Stimulated activated CD8-positive, alpha-beta memory T cell treated with anti-CD3 and anti-CD28 coated beads, Interleukin-15, amount 100 ng/mL, for 24 hours (primary cell): ENCODE data around the gene TMEM269.
A peak's percentile ranks its signal among the peaks of the same experiment; 100 is the strongest.

Experiments
- DNase-seq: peaks from one replicate; pipeline ENCODE4 v3.0.0-alpha.2; 2020; ENCODE audit warnings: low read depth

TMEM269 gene

GRCh38 chr1:42822800-42823392, 38.1 kb downstream of the TMEM269 start:
- DNase-seq: no peak

DNA sequence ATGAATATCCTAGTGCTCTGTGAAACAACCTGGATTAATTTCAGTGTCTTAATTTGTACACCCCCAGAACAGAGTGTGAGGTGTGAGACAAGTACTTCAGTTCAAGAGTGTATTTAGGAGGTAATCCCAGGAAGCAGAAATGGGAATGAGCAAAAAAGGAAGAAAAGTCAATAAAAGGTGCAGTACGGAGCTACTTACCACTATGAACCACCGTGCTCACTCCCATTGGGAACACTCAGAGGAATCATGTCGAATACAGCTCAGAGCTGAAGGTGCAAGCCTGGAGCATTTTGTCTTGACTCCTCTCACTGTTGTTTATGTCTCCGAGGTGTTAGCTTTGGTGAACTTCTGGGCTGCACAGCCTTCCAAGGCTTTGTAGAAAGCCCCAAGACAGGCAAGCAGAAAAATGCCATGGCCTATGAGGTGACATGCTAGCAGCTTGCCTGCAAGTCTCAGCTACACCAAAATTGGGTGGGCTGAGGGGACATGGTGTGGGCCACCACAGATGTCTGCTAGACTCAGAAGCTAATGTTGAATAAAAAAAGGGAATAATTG, 39.8 kb downstream of the TMEM269 start:
- no peak for DNase-seq

DNA sequence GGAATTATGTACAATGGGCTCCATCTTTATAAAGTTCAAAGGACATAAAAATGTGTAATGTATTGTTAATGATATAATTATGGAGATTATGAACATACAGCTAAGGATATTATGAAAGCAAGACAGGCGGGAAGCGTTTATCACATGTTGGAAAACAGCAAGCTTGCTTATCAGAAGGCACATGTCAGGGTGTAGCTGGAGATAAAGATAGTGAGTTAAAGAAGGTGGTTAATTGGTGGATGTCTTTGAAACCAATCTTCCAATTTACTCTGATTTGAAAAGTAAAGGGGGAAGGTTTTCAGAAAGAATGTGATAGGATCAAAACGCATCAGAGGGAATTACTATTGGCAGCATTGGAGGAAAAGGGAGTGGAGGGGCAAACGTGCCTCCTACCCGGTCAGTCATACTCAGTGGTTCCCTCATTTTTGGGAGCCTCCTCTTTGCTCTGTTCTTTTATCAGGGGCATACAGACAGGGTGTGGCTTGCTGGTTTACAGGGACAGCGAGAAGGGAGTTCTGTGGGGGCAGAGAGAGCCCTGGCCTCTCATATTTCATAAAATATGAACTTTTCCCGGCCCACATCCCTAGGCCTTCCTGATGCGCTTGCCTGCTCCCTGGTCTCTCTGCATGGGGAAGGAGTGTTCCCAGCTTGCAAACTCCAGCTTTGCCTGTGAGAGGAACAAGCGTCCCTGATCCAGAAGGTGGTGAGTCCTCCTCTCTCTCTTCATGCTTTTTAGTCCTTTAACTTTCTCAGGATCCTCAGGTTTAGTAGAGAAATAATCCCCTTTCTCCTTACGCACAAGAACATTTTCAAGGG, 40.5 kb downstream of the TMEM269 start:
- no peak for DNase-seq

DNA sequence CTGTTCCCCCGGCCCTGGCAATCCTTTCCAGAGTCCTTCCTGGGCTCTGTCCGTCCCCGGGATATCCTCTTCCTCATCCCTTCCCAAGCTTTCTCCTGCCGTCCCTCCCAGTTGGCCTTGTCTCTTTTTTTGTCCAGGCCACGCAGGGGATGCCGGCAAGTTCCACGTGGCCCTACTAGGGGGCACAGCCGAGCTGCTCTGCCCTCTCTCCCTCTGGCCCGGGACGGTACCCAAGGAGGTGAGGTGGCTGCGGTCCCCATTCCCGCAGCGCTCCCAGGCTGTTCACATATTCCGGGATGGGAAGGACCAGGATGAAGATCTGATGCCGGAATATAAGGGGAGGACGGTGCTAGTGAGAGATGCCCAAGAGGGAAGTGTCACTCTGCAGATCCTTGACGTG, 45.8 kb downstream of the TMEM269 start:
- DNase-seq: no peak

DNA sequence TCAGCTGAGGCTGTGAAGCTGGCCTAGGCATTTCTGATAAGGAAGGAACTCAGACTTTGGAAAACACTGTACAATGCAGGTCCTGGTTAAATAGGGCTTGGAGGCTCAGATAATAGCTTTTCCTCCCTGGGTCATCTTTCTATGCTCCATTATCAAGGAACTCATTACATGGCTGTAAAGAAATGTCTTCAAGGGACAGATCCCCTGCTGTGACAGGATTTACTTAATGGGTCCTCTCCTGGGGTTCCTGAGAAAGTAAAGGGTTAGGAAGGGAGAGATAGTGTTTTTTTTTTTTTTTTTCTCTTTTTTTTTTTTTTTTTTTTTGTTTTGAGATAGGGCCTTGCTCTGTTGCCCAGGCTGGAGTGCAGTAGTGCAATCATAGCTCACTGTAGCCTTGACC, 46.5 kb downstream of the TMEM269 start:
- DNase-seq: no peak

DNA sequence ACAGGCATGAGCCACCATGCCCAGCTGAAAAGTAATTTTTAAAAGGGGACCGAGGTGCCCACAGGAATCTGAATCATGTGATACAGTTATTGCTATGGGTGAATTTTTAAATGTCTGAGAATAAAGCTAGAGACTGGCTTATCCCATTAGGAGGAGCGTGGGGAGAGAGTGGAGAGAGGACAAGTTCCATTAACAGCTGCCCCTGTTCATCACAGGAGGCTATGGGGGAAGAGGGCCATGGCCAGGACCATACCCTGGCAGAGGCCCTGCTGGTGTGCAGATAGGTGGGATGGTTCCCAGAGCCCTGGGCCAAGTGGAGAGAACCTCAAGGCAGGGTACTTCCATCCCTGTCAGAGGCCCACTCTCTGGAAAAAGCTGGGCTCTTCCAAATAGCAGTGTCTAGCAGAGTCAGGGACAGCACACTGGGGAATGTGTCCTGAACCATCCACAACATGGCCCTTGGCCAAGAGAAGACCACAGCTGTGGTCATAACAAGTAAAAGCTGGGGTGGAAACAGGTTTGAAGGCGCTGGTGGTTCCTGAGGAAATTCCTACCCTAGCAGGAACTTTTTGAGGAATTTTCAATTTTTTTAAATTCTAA, 48.0 kb downstream of the TMEM269 start:
- DNase-seq: no peak

- DNase-seq: no peak
Observed at GRCh38 chr1:42833981-42834380, 49.2 kb downstream of the TMEM269 start.

DNA sequence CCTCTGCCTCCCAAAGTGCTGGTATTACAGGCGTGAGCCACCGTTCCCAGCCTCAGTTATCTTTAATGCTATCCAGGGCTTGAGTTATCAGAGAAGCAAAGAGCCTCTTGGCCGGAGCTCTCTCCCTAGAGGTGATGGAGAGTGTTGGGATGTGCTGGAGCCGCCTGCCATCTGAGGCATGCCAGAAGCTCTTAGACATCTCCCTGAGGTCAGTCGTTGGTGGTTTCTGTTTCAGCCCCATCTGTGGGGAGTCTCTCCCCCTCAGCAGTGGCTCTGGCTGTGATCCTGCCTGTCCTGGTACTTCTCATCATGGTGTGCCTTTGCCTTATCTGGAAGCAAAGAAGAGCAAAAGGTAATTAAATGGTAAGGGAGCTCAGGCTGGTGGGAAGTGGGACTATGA, 50.0 kb downstream of the TMEM269 start:
- no peak for DNase-seq

GRCh38 chr1:42835422-42835821, 50.6 kb downstream of the TMEM269 start:
- no peak for DNase-seq

DNA sequence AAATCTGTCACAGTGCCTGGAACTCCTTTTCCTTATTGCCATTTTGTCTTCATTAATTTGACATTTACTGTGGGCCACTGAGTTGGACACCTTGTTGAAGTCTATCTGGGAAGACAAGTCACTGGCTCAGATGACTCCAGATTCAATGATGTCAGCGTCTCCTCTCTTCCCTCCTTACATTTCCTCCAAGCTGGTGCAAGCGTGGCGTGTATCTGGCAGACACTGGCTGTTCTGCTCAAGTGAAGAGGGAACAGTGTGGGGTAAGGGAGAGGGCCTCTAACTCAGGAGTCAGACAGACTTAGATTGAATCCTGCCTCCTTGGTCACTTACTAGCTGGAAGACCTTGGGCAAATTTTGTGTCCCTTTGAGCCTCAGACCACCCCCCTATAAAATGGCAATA, 52.9 kb downstream of the TMEM269 start:
- no peak for DNase-seq

- DNase-seq: no peak
Observed at GRCh38 chr1:42838482-42839190, 53.8 kb downstream of the TMEM269 start.

- no peak for DNase-seq
Observed at GRCh38 chr1:42841010-42841409, 56.2 kb downstream of the TMEM269 start.

- no peak for DNase-seq
Observed at GRCh38 chr1:42841440-42842147, 56.8 kb downstream of the TMEM269 start.

DNA sequence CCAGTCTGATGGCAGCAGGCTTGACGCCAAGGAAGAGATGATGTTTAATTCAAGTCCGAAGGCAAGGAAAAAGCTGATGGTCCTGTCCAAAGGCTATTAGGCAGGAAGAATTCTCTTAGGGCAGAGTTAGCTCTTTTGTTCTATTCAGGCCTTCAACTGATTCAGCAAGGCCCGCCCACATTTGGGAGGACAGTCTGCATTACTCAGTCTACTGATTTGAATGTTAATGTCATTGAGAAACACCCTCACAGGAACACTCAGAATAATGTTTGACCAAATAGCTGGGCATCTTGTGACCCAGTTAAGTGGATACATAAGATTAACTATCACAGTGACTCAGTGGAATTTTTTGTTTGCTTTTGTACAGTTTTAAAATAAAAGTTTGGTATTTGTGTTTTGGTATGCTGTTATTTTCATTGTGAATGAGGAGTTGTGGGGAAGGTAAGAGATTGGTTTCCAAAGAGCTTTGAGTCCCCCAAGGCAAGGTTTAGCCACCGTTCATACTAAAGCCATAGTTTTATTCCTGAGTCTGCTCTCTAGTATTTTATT, 59.9 kb downstream of the TMEM269 start:
- no peak for DNase-seq

DNA sequence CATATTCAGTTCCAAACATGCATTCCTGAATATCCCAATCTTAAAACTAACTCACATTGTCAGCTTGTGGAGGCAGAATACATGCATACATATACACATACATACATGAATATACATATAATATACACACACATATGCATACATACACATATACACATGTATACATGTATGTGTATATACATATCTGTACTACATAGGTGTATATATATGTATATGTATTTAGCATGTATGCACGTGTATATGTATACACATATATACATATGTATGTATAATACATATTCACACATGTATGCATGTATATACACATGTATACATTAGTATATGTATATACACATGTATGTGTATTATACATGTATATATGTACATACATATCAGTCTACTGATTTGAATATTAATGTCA, 60.4 kb downstream of the TMEM269 start:
- no peak for DNase-seq

- DNase-seq: no peak
Observed at GRCh38 chr1:42845866-42846256, 61.1 kb downstream of the TMEM269 start.

- peak; percentile 55 for DNase-seq
Observed at GRCh38 chr1:42846257-42847110, 61.7 kb downstream of the TMEM269 start, which contains the start of gene ZNF691. TSS of gene ZNF691 (plus strand) at chr1:42846613. CDS start at chr1:42849659, 3,046 bp downstream.

GRCh38 chr1:42847111-42847595, 62.4 kb downstream of the TMEM269 start:
- DNase-seq: no peak

DNA sequence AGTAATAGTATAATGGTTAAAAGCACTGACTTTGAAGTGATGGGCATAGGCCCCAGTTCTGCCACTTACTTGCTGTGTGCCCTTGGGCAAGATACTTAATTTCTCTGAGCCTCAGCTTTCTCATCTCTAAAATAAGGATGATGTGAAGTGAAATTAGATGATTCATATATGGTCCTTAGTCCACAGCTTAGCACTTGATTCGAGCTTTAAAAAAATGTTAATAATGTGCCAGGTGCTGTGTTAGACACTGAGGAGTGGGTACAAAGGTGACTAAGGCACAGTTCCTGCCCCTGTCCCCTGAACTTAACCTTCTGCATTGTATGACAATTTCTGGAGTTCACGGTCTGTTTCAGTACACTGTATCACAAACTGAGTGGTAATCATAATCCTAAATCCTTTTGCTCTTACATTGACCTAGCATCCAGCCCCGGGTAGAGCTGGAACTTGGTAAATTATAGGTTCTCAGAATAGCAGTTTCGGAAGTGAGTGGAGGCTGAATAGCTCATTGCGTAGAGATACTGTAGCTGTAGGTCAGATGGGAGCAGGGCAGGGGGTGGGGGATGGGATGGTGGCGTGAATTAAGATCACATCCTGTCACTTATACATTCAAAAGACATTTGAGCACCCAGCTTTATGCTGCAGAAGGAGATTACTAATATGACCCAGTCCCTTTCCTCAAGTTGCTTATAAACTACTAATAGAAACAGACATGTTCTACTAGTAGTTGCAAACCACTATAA, 63.1 kb downstream of the TMEM269 start:
- no peak for DNase-seq
